B cell (primary cell): Measurements from ENCODE around the gene ERICH6B. TPM values are rescaled to one million over a fixed set of nuclear protein-coding genes. Genes with fewer than 3 reads are reported as not detected.

Experiments
- ATAC-seq: fragments of 200-7000 bp; cut with Tn5 transposase; one replicate; pipeline ENCODE4 v1.10.0; 2021; ENCODE audit warnings: low read depth, mild to moderate bottlenecking, moderate number of reproducible peaks, moderate library complexity
- CTCF ChIA-PET: fragments of 350-600 bp; sonication (Branson Sonifier 250); formaldehyde crosslinking; loops from one replicate; lab custom pipeline; 2021; ENCODE audit warnings: antibody characterized with exemption, inconsistent platforms; lab: Charles Lee
- POLR2A ChIA-PET: fragments of 350-600 bp; sonication (Branson Sonifier 250); formaldehyde crosslinking; loops from one replicate; lab custom pipeline; 2021; ENCODE audit warnings: antibody characterized with exemption; lab: Charles Lee
- DNase-seq: peaks from one replicate; pipeline ENCODE4 v3.0.0; 2013
- H2AFZ ChIP-seq: 2 replicates; pipeline ENCODE4 v1.6.1; 2012; ENCODE audit warnings: mild to moderate bottlenecking, low read depth, low read length; ENCODE audit not compliant: insufficient read depth, poor library complexity, severe bottlenecking
- H3K27ac ChIP-seq, 2 donors: 1 replicate in 1 of 2; 2 replicates in 1 of 2; pipeline ENCODE4 v1.5.1; 2012 to 2013; ENCODE audit warnings: low read length in 2 of 2, mild to moderate bottlenecking in 2 of 2, moderate library complexity in 1 of 2
- H3K27me3 ChIP-seq, 4 experiments: fragments of 200-600 bp in 1 of 4; sonication (generic) in 1 of 4; replicated peaks in 1 of 4; 1 replicate in 2 of 4; 2 replicates in 2 of 4; pipeline versions ENCODE4 v1.6.1 to v1.7.0; 2013 to 2016; ENCODE audit warnings: low read length in 3 of 4, mild to moderate bottlenecking in 2 of 4, mixed read lengths in 1 of 4, moderate library complexity in 1 of 4; ENCODE audit not compliant: insufficient read depth in 4 of 4, control insufficient read depth in 3 of 4; ENCODE audit errors: control extremely low read depth in 1 of 4
- H3K36me3 ChIP-seq, 2 experiments: replicated peaks in 1 of 2; 1 replicate in 1 of 2; 2 replicates in 1 of 2; pipeline versions ENCODE4 v1.6.1 to v1.7.1; 2013; ENCODE audit warnings: low read length in 1 of 2; ENCODE audit not compliant: insufficient read depth in 2 of 2, control insufficient read depth in 1 of 2; ENCODE audit errors: control extremely low read depth in 1 of 2, extremely low read depth in 1 of 2
- H3K4me1 ChIP-seq, 2 donors: fragments of 200-600 bp in 1 of 2; sonication (generic) in 1 of 2; 1 replicate in 1 of 2; 2 replicates in 1 of 2; pipeline versions ENCODE4 v1.5.1 to v1.6.1; 2013 to 2017; ENCODE audit warnings: low read length in 2 of 2; ENCODE audit not compliant: control insufficient read depth in 2 of 2, insufficient read depth in 2 of 2
- H3K4me2 ChIP-seq: replicated peaks from 2 replicates; pipeline ENCODE3; 2012; ENCODE audit warnings: mild to moderate bottlenecking, low read depth, low read length; ENCODE audit not compliant: poor library complexity, severe bottlenecking
- H3K4me3 ChIP-seq, 5 experiments: fragments of 200-600 bp in 1 of 5; sonication (generic) in 1 of 5; 1 replicate in 3 of 5; 2 replicates in 2 of 5; pipeline versions ENCODE4 v1.5.1 to v1.7.0; 2011 to 2016; ENCODE audit warnings: low read length in 4 of 5, mild to moderate bottlenecking in 4 of 5, low read depth in 2 of 5, control low read depth in 1 of 5, moderate library complexity in 1 of 5; ENCODE audit not compliant: insufficient read depth in 1 of 5; ENCODE audit errors: control extremely low read depth in 1 of 5, extremely low read depth in 1 of 5
- H3K79me2 ChIP-seq: fragments of 200-600 bp; sonication (generic); one replicate; pipeline ENCODE4 v1.6.0; 2016; ENCODE audit warnings: low read length; ENCODE audit not compliant: control insufficient read depth, insufficient read depth
- H3K9ac ChIP-seq: fragments of 200-600 bp; sonication (generic); 2 replicates; pipeline ENCODE4 v1.6.1; 2017; ENCODE audit warnings: mild to moderate bottlenecking, low read length, moderate library complexity
- H3K9me3 ChIP-seq, 3 donors: one replicate each; pipeline versions ENCODE4 v1.6.1 to v1.7.1; 2013; ENCODE audit warnings: low read length in 2 of 3; ENCODE audit not compliant: control insufficient read depth in 2 of 3, insufficient read depth in 1 of 3; ENCODE audit errors: control extremely low read depth in 1 of 3
- H4K20me1 ChIP-seq: 2 replicates; pipeline ENCODE4 v1.6.0; 2012; ENCODE audit warnings: mild to moderate bottlenecking, low read length; ENCODE audit not compliant: insufficient read depth, control insufficient read depth, poor library complexity, severe bottlenecking
- H3K27ac Mint-ChIP-seq: one replicate; pipeline ENCODE4 v1.8.0; 2021; ENCODE audit warnings: mixed read lengths
- H3K27me3 Mint-ChIP-seq: one replicate; pipeline ENCODE4 v1.8.0; 2021; ENCODE audit warnings: mixed read lengths
- H3K4me1 Mint-ChIP-seq: one replicate; pipeline ENCODE4 v1.8.0; 2021; ENCODE audit warnings: mixed read lengths
- H3K4me3 Mint-ChIP-seq: one replicate; pipeline ENCODE4 v1.8.0; 2021; ENCODE audit warnings: mixed read lengths
- H3K9me3 Mint-ChIP-seq: one replicate; pipeline ENCODE4 v1.8.0; 2022; ENCODE audit warnings: mixed read lengths; ENCODE audit not compliant: insufficient read depth
- EZH2 ChIP-seq: IDR thresholded peaks from 2 replicates; pipeline ENCODE4 v1.6.1; 2012; ENCODE audit warnings: borderline replicate concordance, low read depth, mild to moderate bottlenecking, moderate library complexity, low read length; ENCODE audit not compliant: insufficient read depth, poor library complexity, severe bottlenecking
- WGBS: methylation state at CpG from one replicate; pipeline ENCODE4 v1.1.5; 2013; ENCODE audit warnings: missing lambda C conversion rate; ENCODE audit not compliant: insufficient coverage; 5-methylcytosine and 5-hydroxymethylcytosine counted together
- intact Hi-C: fragments of 100-400 bp; cut with micrococcal nuclease; formaldehyde crosslinking; loops from one replicate; pipeline ENCODE4 v1.10.0; 2022
- polyA plus RNA-seq: library from polyadenylated mRNA; depleted of rRNA; stranded (reverse); fragments of >200 nt; gene quantifications from 2 replicates; pipeline ENCODE4 v1.2.3, GENCODE V29; 2012
- total RNA-seq, 2 donors: library from RNA; stranded (reverse); fragments of 120-200 nt in 1 of 2; gene quantifications; 1 replicate in 1 of 2; 2 replicates in 1 of 2; pipeline versions ENCODE4 v1.2.3 to v1.2.4, GENCODE V29; 2013 to 2022
- TF ChIP-seq, protein P1 (sequence below): fragments of 200-600 bp; IDR thresholded peaks from one replicate; pipeline ENCODE4 v1.8.0; 2022; ENCODE audit warnings: antibody characterized with exemption, mild to moderate bottlenecking

ERICH6B gene
- total and polyA plus RNA-seq, 2 donors (not counting 1 experiment from before 2014, with no cell fraction given): not detected

DNA sequence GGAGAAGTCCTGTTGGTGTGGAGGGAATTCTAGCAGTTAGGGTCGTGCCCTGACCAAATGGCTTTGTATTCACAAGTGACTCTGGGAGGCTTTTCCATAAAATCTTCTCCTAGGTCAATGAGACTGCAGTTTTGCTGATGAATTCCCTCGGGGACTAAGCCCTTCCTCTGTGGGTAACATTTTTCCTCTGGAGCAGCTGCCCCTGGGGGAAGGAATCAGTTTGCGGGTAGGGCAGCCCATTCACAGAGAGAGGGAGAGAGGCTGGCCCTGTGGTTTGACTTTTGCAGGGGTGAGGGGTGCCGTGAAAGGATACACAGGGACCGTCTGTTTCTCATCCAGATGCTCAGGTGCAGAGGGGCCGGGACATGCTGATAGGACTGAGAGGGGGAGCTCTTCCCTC, 67.3 kb downstream of the ERICH6B start:
- no peaks in the 10 kb centered on the region for H3K4me1 Mint-ChIP-seq
- no peak overlapping the region for H3K4me2 ChIP-seq
- ChIA-PET CTCF (no interaction called here), POLR2A (no interaction called here)
- no peak overlapping the region for H3K4me3 ChIP-seq
- H3K4me1 ChIP-seq: no peaks in the 10 kb centered on the region
- H2AFZ ChIP-seq: no peak overlapping the region
- no peak overlapping the region for H3K27ac Mint-ChIP-seq
- no peak overlapping the region for H3K27ac ChIP-seq
- DNase-seq (no peak), ATAC-seq (no peak)
- TF ChIP-seq, protein P1, sequence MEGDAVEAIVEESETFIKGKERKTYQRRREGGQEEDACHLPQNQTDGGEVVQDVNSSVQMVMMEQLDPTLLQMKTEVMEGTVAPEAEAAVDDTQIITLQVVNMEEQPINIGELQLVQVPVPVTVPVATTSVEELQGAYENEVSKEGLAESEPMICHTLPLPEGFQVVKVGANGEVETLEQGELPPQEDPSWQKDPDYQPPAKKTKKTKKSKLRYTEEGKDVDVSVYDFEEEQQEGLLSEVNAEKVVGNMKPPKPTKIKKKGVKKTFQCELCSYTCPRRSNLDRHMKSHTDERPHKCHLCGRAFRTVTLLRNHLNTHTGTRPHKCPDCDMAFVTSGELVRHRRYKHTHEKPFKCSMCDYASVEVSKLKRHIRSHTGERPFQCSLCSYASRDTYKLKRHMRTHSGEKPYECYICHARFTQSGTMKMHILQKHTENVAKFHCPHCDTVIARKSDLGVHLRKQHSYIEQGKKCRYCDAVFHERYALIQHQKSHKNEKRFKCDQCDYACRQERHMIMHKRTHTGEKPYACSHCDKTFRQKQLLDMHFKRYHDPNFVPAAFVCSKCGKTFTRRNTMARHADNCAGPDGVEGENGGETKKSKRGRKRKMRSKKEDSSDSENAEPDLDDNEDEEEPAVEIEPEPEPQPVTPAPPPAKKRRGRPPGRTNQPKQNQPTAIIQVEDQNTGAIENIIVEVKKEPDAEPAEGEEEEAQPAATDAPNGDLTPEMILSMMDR: no peak
- TF ChIP-seq EZH2: no peak
- no peaks in the 10 kb centered on the region for H3K27me3 Mint-ChIP-seq
- no peak overlapping the region for H3K4me3 Mint-ChIP-seq
- H4K20me1 ChIP-seq: no peaks in the 10 kb centered on the region
- intact Hi-C loops: no loop called here
- WGBS: 56% methylated on average over 5 of the region's 6 CpGs
- H3K27me3 ChIP-seq: no peaks in the 10 kb centered on the region
- H3K79me2 ChIP-seq: no peaks in the 10 kb centered on the region
- H3K9ac ChIP-seq: no peak overlapping the region
- H3K9me3 Mint-ChIP-seq: no peaks in the 10 kb centered on the region
- no peaks in the 10 kb centered on the region for H3K9me3 ChIP-seq
- H3K36me3 ChIP-seq: no peaks in the 10 kb centered on the region

DNA sequence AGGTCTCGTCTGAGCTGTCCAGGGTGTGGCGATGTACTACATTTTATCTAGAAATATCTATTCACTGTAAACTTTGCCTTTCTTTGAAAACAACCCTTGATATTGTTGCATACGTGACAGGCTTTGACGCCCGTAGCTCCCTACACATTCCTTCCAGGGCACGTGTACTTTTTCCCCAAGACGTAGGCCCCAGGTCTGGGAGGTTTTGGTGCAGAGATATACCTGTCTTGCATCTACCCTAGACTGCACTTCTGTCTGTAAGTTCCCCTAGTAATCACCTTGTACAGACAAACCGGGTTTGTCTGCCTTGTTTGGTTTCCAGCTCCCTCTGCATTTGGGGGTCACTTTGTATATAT, 69.2 kb downstream of the ERICH6B start:
- no peak for TF ChIP-seq EZH2
- TF ChIP-seq, protein P1: no peak
- no peak overlapping the region for H3K4me2 ChIP-seq
- no peaks in the 10 kb centered on the region for H3K4me1 ChIP-seq
- H2AFZ ChIP-seq: no peak overlapping the region
- ATAC-seq: no peak
- H4K20me1 ChIP-seq: no peaks in the 10 kb centered on the region
- Mint-ChIP-seq H3K4me3 (no peak overlapping the region), H3K27me3 (no peaks in the 10 kb centered on the region), H3K27ac (no peak overlapping the region), H3K9me3 (no peaks in the 10 kb centered on the region), H3K4me1 (no peaks in the 10 kb centered on the region)
- H3K27me3 ChIP-seq: no peaks in the 10 kb centered on the region
- WGBS: 65% methylated on average over 3 of the region's 8 CpGs
- no peak for DNase-seq
- intact Hi-C loops: no loop called here
- ChIA-PET CTCF (no interaction called here), POLR2A (no interaction called here)
- H3K36me3 ChIP-seq: no peaks in the 10 kb centered on the region
- no peak overlapping the region for H3K9ac ChIP-seq
- H3K79me2 ChIP-seq: no peaks in the 10 kb centered on the region
- H3K9me3 ChIP-seq: no peaks in the 10 kb centered on the region
- H3K27ac ChIP-seq: no peak overlapping the region
- no peak overlapping the region for H3K4me3 ChIP-seq
